ENCODE data around the gene POC5. TPM values are rescaled to one million over a fixed set of nuclear protein-coding genes. Genes with fewer than 3 reads are reported as not detected.
A peak's percentile ranks its signal among the peaks of the same experiment; 100 is the strongest.

POC5 gene
- total RNA-seq, 1 donor from 2014 or later, result 4.2 TPM

DNA sequence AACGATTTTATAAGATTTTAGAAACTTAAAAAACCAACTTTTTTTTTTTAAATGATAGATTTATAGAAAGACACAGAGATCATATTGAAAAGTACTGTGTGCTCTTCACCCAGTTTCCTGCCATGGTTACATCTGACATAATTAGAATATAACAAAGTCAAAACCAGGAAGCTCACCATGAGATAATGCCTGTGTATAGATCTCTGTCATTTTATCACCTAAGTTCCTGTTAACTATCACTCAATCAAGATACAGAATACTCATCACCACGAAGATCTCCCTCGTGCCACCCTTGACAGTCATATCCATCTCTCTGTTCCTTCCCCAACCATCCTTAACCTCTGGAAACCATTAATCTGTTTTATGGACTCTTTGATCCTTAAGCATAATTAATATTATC, 39.1 kb downstream of the POC5 start:
- Histone ChIP-seq H3K9ac (ENCODE audit: low read depth in 1 of 3, low read length in 3 of 3) (no peak overlapping the region), H3K4me1 (ENCODE audit: control insufficient read depth in 3 of 3, insufficient read depth in 3 of 3, low read length in 3 of 3) (no peaks in the 10 kb centered on the region), H3K27me3 (ENCODE audit: control insufficient read depth in 3 of 3, insufficient read depth in 3 of 3, low read length in 3 of 3) (no peaks in the 10 kb centered on the region), H3K27ac (ENCODE audit: low read depth, low read length) (no peak overlapping the region), H3K36me3 (ENCODE audit: control insufficient read depth in 3 of 3, insufficient read depth in 3 of 3, low read length in 3 of 3) (peaks cover 4 to 11% (median 4%) of the 10 kb centered on the region in 3 donors), H3K4me3 (ENCODE audit: low read length in 3 of 3) (no peak overlapping the region), H3K9me3 (ENCODE audit: control insufficient read depth in 3 of 3, low read length in 3 of 3) (no peaks in the 10 kb centered on the region)

DNA sequence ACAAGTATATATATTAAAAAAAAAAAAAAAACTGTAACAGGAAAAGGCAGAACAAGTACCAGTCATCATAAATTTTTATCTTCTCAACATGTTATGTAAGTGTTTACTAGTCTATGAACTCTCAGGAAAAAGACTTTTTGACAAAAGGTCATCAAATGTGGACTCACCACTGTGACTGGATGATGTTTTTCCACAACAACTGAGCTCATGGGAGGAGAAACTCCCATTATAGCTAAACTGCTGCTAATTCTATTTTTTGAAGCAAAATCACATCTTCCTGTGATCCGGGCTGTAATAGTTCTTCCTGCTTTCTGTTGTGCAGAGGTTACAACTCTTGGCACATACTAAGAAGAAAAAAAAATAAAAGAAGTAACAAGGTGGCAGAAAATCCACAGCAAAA, 39.6 kb downstream of the POC5 start:
- Histone ChIP-seq H3K36me3 (ENCODE audit: control insufficient read depth in 3 of 3, insufficient read depth in 3 of 3, low read length in 3 of 3) (peaks cover 5 to 12% (median 7%) of the 10 kb centered on the region in 3 donors), H3K4me3 (ENCODE audit: low read length in 3 of 3) (no peak overlapping the region), H3K9ac (ENCODE audit: low read depth in 1 of 3, low read length in 3 of 3) (no peak overlapping the region), H3K4me1 (ENCODE audit: control insufficient read depth in 3 of 3, insufficient read depth in 3 of 3, low read length in 3 of 3) (no peaks in the 10 kb centered on the region), H3K27me3 (ENCODE audit: control insufficient read depth in 3 of 3, insufficient read depth in 3 of 3, low read length in 3 of 3) (no peaks in the 10 kb centered on the region), H3K27ac (ENCODE audit: low read depth, low read length) (no peak overlapping the region), H3K9me3 (ENCODE audit: control insufficient read depth in 3 of 3, low read length in 3 of 3) (no peaks in the 10 kb centered on the region)

DNA sequence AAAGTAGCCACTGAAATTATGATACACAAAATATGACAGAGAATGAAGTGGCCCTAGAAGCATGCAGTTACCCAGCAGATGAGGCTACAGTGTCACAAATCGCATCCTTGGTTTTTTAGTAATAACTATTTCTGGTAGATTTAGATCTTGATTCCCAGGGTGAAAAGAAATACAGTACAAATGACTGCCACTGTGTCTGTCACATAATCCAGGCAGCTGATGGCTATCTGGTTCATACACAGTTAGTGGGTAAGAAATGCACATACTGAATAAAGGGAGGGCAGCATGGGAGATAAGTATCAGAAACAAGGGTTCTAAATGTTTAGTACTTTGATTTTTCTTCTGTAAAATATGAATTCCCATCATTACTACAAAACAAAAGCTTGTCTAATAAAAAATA, 41.5 kb downstream of the POC5 start:
- no peak overlapping the region for H3K9ac ChIP-seq (ENCODE audit: low read depth in 1 of 3, low read length in 3 of 3)
- H3K9me3 ChIP-seq (ENCODE audit: control insufficient read depth in 3 of 3, low read length in 3 of 3), result no peaks in the 10 kb centered on the region
- no peaks in the 10 kb centered on the region for H3K4me1 ChIP-seq (ENCODE audit: control insufficient read depth in 3 of 3, insufficient read depth in 3 of 3, low read length in 3 of 3)
- H3K27me3 ChIP-seq (ENCODE audit: control insufficient read depth in 3 of 3, insufficient read depth in 3 of 3, low read length in 3 of 3), result no peaks in the 10 kb centered on the region
- H3K27ac ChIP-seq (ENCODE audit: low read depth, low read length), result no peak overlapping the region
- peaks cover 7 to 10% (median 8%) of the 10 kb centered on the region in 3 donors for H3K36me3 ChIP-seq (ENCODE audit: control insufficient read depth in 3 of 3, insufficient read depth in 3 of 3, low read length in 3 of 3)
- no peak overlapping the region for H3K4me3 ChIP-seq (ENCODE audit: low read length in 3 of 3)

DNA sequence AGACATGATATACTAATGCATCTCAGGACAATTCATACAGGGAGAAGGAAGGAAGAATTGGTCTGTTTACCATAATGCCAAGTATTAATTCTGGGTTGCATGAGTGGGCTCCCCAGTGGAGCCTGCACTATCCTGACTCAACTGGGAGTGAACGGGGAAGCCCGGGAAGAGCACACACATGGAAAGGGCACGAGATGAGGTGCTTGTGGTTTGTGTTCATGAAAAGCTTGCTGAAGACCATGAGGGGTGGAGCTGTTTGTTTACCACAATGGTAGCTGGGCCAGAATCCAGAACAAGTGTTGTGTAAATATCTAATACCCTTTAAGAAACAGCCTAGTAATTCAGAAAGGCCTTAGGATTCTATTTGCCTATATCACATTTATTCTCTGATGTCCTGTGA, 44.6 kb downstream of the POC5 start:
- H3K4me1 ChIP-seq (ENCODE audit: control insufficient read depth in 3 of 3, insufficient read depth in 3 of 3, low read length in 3 of 3), result peaks cover 0 to 3% (median 0%) of the 10 kb centered on the region in 3 donors
- peaks cover 7 to 10% (median 8%) of the 10 kb centered on the region in 3 donors for H3K36me3 ChIP-seq (ENCODE audit: control insufficient read depth in 3 of 3, insufficient read depth in 3 of 3, low read length in 3 of 3)
- no peak overlapping the region for H3K4me3 ChIP-seq (ENCODE audit: low read length in 3 of 3)
- no peak overlapping the region for H3K27ac ChIP-seq (ENCODE audit: low read depth, low read length)
- H3K9me3 ChIP-seq (ENCODE audit: control insufficient read depth in 3 of 3, low read length in 3 of 3), result no peaks in the 10 kb centered on the region
- no peak overlapping the region for H3K9ac ChIP-seq (ENCODE audit: low read depth in 1 of 3, low read length in 3 of 3)
- H3K27me3 ChIP-seq (ENCODE audit: control insufficient read depth in 3 of 3, insufficient read depth in 3 of 3, low read length in 3 of 3), result no peaks in the 10 kb centered on the region

DNA sequence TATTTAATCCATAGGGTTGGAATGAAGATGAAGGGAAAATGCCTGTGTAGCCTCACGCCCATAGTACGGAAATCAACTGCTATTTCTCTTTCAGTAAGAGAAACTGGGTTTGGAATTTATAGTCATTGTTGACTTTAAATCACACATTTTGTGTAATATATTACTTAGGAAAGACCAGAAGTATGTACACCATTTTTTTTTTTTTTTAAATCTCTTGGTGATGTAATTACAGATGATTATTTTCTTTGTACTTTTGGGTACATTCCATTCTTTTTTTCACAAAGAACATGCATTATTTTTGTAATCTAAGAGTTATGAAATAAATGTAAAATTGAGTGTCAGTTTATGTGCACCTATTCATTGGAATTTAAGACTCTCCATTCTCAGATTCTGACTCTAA, 45.7 kb downstream of the POC5 start:
- no peaks in the 10 kb centered on the region for H3K9me3 ChIP-seq (ENCODE audit: control insufficient read depth in 3 of 3, low read length in 3 of 3)
- H3K36me3 ChIP-seq (ENCODE audit: control insufficient read depth in 3 of 3, insufficient read depth in 3 of 3, low read length in 3 of 3), result peaks cover 7 to 10% (median 8%) of the 10 kb centered on the region in 3 donors
- no peak overlapping the region for H3K27ac ChIP-seq (ENCODE audit: low read depth, low read length)
- H3K4me3 ChIP-seq (ENCODE audit: low read length in 3 of 3), result no peak overlapping the region
- H3K27me3 ChIP-seq (ENCODE audit: control insufficient read depth in 3 of 3, insufficient read depth in 3 of 3, low read length in 3 of 3), result no peaks in the 10 kb centered on the region
- no peak overlapping the region for H3K9ac ChIP-seq (ENCODE audit: low read depth in 1 of 3, low read length in 3 of 3)
- H3K4me1 ChIP-seq (ENCODE audit: control insufficient read depth in 3 of 3, insufficient read depth in 3 of 3, low read length in 3 of 3), result peaks cover 0 to 3% (median 0%) of the 10 kb centered on the region in 3 donors

- Histone ChIP-seq H3K4me3 (ENCODE audit: low read length in 3 of 3) (no peak overlapping the region), H3K4me1 (ENCODE audit: control insufficient read depth in 3 of 3, insufficient read depth in 3 of 3, low read length in 3 of 3) (peaks cover 0 to 3% (median 0%) of the 10 kb centered on the region in 3 donors)
Measured at GRCh38 chr5:75670577-75670976, 46.7 kb downstream of the POC5 start.

GRCh38 chr5:75668977-75669689, 48.1 kb downstream of the POC5 start:
- H3K4me3 ChIP-seq (ENCODE audit: low read length in 3 of 3), result peak overlapping the region in 1 of 3 donors; percentile 18

More at GRCh38 chr5:75670577-75670976, 46.7 kb downstream of the POC5 start:
- Histone ChIP-seq H3K27ac (ENCODE audit: low read depth, low read length) (no peak overlapping the region), H3K36me3 (ENCODE audit: control insufficient read depth in 3 of 3, insufficient read depth in 3 of 3, low read length in 3 of 3) (peaks cover 6 to 8% (median 7%) of the 10 kb centered on the region in 3 donors), H3K9ac (ENCODE audit: low read depth in 1 of 3, low read length in 3 of 3) (no peak overlapping the region), H3K9me3 (ENCODE audit: control insufficient read depth in 3 of 3, low read length in 3 of 3) (no peaks in the 10 kb centered on the region), H3K27me3 (ENCODE audit: control insufficient read depth in 3 of 3, insufficient read depth in 3 of 3, low read length in 3 of 3) (no peaks in the 10 kb centered on the region)

GRCh38 chr5:75668445-75668844, 48.8 kb downstream of the POC5 start:
- H3K27me3 ChIP-seq (ENCODE audit: control insufficient read depth in 3 of 3, insufficient read depth in 3 of 3, low read length in 3 of 3), result no peaks in the 10 kb centered on the region
- no peaks in the 10 kb centered on the region for H3K9me3 ChIP-seq (ENCODE audit: control insufficient read depth in 3 of 3, low read length in 3 of 3)
- no peak overlapping the region for H3K27ac ChIP-seq (ENCODE audit: low read depth, low read length)
- H3K4me3 ChIP-seq (ENCODE audit: low read length in 3 of 3), result no peak overlapping the region
- H3K9ac ChIP-seq (ENCODE audit: low read depth in 1 of 3, low read length in 3 of 3), result no peak overlapping the region
- H3K4me1 ChIP-seq (ENCODE audit: control insufficient read depth in 3 of 3, insufficient read depth in 3 of 3, low read length in 3 of 3), result peaks cover 0 to 3% (median 0%) of the 10 kb centered on the region in 3 donors
- peaks cover 4 to 6% (median 4%) of the 10 kb centered on the region in 3 donors for H3K36me3 ChIP-seq (ENCODE audit: control insufficient read depth in 3 of 3, insufficient read depth in 3 of 3, low read length in 3 of 3)

More at GRCh38 chr5:75668977-75669689, 48.1 kb downstream of the POC5 start:
- Histone ChIP-seq H3K4me1 (ENCODE audit: control insufficient read depth in 3 of 3, insufficient read depth in 3 of 3, low read length in 3 of 3) (peaks cover 0 to 3% (median 0%) of the 10 kb centered on the region in 3 donors), H3K27me3 (ENCODE audit: control insufficient read depth in 3 of 3, insufficient read depth in 3 of 3, low read length in 3 of 3) (no peaks in the 10 kb centered on the region), H3K36me3 (ENCODE audit: control insufficient read depth in 3 of 3, insufficient read depth in 3 of 3, low read length in 3 of 3) (peaks cover 4 to 6% (median 4%) of the 10 kb centered on the region in 3 donors), H3K9ac (ENCODE audit: low read depth in 1 of 3, low read length in 3 of 3) (no peak overlapping the region), H3K9me3 (ENCODE audit: control insufficient read depth in 3 of 3, low read length in 3 of 3) (no peaks in the 10 kb centered on the region), H3K27ac (ENCODE audit: low read depth, low read length) (no peak overlapping the region)

- no peak overlapping the region for H3K4me3 ChIP-seq (ENCODE audit: low read length in 3 of 3)
- peaks cover 0 to 3% (median 2%) of the 10 kb centered on the region in 3 donors for H3K36me3 ChIP-seq (ENCODE audit: control insufficient read depth in 3 of 3, insufficient read depth in 3 of 3, low read length in 3 of 3)
- no peak overlapping the region for H3K27ac ChIP-seq (ENCODE audit: low read depth, low read length)
- no peaks in the 10 kb centered on the region for H3K27me3 ChIP-seq (ENCODE audit: control insufficient read depth in 3 of 3, insufficient read depth in 3 of 3, low read length in 3 of 3)
- H3K9ac ChIP-seq (ENCODE audit: low read depth in 1 of 3, low read length in 3 of 3), result no peak overlapping the region
- H3K4me1 ChIP-seq (ENCODE audit: control insufficient read depth in 3 of 3, insufficient read depth in 3 of 3, low read length in 3 of 3), result peaks cover 0 to 3% (median 0%) of the 10 kb centered on the region in 3 donors
- H3K9me3 ChIP-seq (ENCODE audit: control insufficient read depth in 3 of 3, low read length in 3 of 3), result no peaks in the 10 kb centered on the region
Measured at GRCh38 chr5:75667586-75667985, 49.7 kb downstream of the POC5 start.

GRCh38 chr5:75666801-75667200, 50.4 kb downstream of the POC5 start:
- Histone ChIP-seq H3K4me3 (ENCODE audit: low read length in 3 of 3) (no peak overlapping the region), H3K9ac (ENCODE audit: low read depth in 1 of 3, low read length in 3 of 3) (no peak overlapping the region), H3K4me1 (ENCODE audit: control insufficient read depth in 3 of 3, insufficient read depth in 3 of 3, low read length in 3 of 3) (peaks cover 0 to 3% (median 0%) of the 10 kb centered on the region in 3 donors), H3K27ac (ENCODE audit: low read depth, low read length) (no peak overlapping the region), H3K36me3 (ENCODE audit: control insufficient read depth in 3 of 3, insufficient read depth in 3 of 3, low read length in 3 of 3) (no peaks in the 10 kb centered on the region), H3K9me3 (ENCODE audit: control insufficient read depth in 3 of 3, low read length in 3 of 3) (no peaks in the 10 kb centered on the region), H3K27me3 (ENCODE audit: control insufficient read depth in 3 of 3, insufficient read depth in 3 of 3, low read length in 3 of 3) (no peaks in the 10 kb centered on the region)
